SK-N-MC (cell line): ENCODE data around the gene C11orf58.

Source experiments
- EZH2 ChIP-seq: fragments of 200-600 bp; sonication (generic); IDR thresholded peaks from one replicate; pipeline ENCODE4 v1.6.1; 2017; ENCODE audit warnings: antibody characterized with exemption
- FOXP2 ChIP-seq: optimal IDR thresholded peaks from 2 replicates; pipeline ENCODE3; 2011; ENCODE audit warnings: mild to moderate bottlenecking, moderate library complexity; ENCODE audit not compliant: insufficient read depth; ENCODE audit errors: extremely low read length, control extremely low read depth
- POLR2AphosphoS5 ChIP-seq: IDR thresholded peaks from 2 replicates; pipeline ENCODE4 v1.6.1; 2012; ENCODE audit warnings: mild to moderate bottlenecking, low read depth, low read length, borderline replicate concordance

DNA sequence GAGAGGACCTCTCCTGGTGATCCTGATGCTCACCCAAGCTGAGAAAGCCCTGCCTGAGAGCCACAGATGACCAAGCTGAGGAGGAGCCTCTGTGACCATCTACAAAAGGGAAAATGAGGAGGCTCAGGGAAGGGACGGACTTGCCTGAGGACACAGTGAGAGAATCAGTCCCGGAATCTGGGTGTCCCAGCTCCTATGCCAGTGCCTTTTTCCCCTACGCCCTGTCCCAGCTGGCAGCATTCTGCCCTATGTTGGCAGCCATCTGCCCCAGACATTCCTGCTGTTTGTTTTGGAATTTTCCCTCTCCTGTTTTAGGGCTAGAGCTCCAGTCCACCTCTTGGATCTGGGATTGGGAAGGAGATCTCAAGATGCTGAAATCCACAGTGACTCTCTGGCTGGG lies 54.6 kb downstream of the C11orf58 start:
- TF ChIP-seq EZH2 (no peak), POLR2AphosphoS5 (no peak), FOXP2 (no peak)
